Psoas muscle (tissue), 8 donors: ENCODE measurements around the gene DMD. TPM values are rescaled to one million over a fixed set of nuclear protein-coding genes. Genes with fewer than 3 reads are reported as not detected.

Source experiments
- ATAC-seq, 4 donors: fragments of 200-7000 bp; cut with Tn5 transposase; one replicate each; pipeline ENCODE4 v1.9.1; 2020; ENCODE audit warnings: moderate library complexity in 3 of 4, mild to moderate bottlenecking in 2 of 4
- DNase-seq, 2 donors: peaks; one replicate each; pipeline ENCODE4 v3.0.0-alpha.2; 2020
- H3K27ac ChIP-seq: fragments of 200-600 bp; one replicate; pipeline ENCODE4 v1.8.0; 2022
- H3K27me3 ChIP-seq, 3 donors: fragments of 200-600 bp in 1 of 3; one replicate each; pipeline versions ENCODE4 v1.6.1 to v1.8.0; 2013 to 2022; ENCODE audit warnings: low read length in 2 of 3, mild to moderate bottlenecking in 2 of 3, moderate library complexity in 1 of 3; ENCODE audit not compliant: insufficient read depth in 3 of 3
- H3K36me3 ChIP-seq, 2 donors: fragments of 200-600 bp in 1 of 2; one replicate each; pipeline versions ENCODE4 v1.6.1 to v1.8.0; 2013 to 2022; ENCODE audit warnings: low read depth in 1 of 2, mild to moderate bottlenecking in 1 of 2, moderate library complexity in 1 of 2; ENCODE audit not compliant: insufficient read depth in 1 of 2
- H3K4me1 ChIP-seq: fragments of 200-600 bp; one replicate; pipeline ENCODE4 v1.8.0; 2022
- H3K4me3 ChIP-seq: fragments of 200-600 bp; one replicate; pipeline ENCODE4 v1.8.0; 2022; ENCODE audit warnings: mild to moderate bottlenecking
- H3K9me3 ChIP-seq: fragments of 200-600 bp; one replicate; pipeline ENCODE4 v1.8.0; 2022
- WGBS, 3 donors: extraction: QIAGEN DNeasy Blood & Tissue Kit; methylation state at CpG; one replicate each; pipeline versions ENCODE4 v1.1.6 to v1.1.7; 2013; 5-methylcytosine and 5-hydroxymethylcytosine counted together
- intact Hi-C, 2 donors: fragments of 100-400 bp; cut with DNase I; formaldehyde crosslinking; loops; one replicate each; pipeline versions ENCODE4 v1.11.0 to v1.14.2; 2022
- polyA plus RNA-seq, 3 donors: library from polyadenylated mRNA; stranded (reverse); fragments of 200-250 nt; gene quantifications; one replicate each; pipeline ENCODE4 v1.2.3, GENCODE V29; 2013
- total RNA-seq, 4 donors: library from RNA; stranded (reverse); fragmentation: NEBNext Ultra II Directional in 2 of 4; extraction: Animal tissue kit (Norgen Biotek cat#: 25700) in 2 of 4; gene quantifications; one replicate each; pipeline versions ENCODE4 v1.2.1 to v1.2.4, GENCODE V29; 2021 to 2023
- TF ChIP-seq, protein P1 (sequence below): fragments of 200-600 bp; IDR thresholded peaks from one replicate; pipeline ENCODE4 v1.8.0; 2022; ENCODE audit warnings: antibody characterized with exemption
- donor health status: healthy with polysubstance abuse.
- donor health status: DM: no; HTN: no; CAD: no; lungs with moderate emphysema.
- donor health status: Bipolar disorder and iron deficiency.
- donor health status: healthy.
- donor health status: DM: yes; HTN: yes; CAD: no.
- donor health status: DM: no; HTN: no; CAD: no.
- donor health status: DM: no; HTN: no; CAD: no.
- donor health status: DM: yes; HTN: yes; CAD: no.

DMD gene
- total and polyA plus RNA-seq, 7 donors, result 6.8 to 170 (median 86.5) TPM

DNA sequence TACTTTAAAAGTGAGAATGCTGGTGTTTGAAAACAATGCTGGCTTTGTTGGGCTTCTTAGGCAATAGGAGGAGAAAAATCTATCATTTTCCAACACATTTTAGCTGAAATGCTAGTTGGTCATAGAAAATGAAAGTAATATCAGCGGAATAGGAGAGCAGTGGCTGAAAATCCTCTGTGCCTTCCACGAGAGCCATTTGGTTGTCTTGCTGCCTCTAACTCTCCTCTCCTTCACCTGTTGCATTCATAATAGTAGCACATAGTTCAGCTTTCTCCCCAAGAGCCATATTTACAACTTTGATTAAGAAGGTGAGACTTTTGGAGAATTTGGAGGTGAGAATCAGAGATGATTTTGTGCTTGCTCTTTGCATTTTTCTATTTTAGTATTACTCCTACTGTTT, 1290.1 kb downstream of the DMD start:
- Histone ChIP-seq H3K9me3 (no peaks in the 10 kb centered on the region), H3K27me3 (no peaks in the 10 kb centered on the region), H3K4me1 (no peaks in the 10 kb centered on the region), H3K36me3 (no peaks in the 10 kb centered on the region), H3K27ac (no peak overlapping the region), H3K4me3 (no peak overlapping the region)
- no peak for DNase-seq
- TF ChIP-seq, protein P1, sequence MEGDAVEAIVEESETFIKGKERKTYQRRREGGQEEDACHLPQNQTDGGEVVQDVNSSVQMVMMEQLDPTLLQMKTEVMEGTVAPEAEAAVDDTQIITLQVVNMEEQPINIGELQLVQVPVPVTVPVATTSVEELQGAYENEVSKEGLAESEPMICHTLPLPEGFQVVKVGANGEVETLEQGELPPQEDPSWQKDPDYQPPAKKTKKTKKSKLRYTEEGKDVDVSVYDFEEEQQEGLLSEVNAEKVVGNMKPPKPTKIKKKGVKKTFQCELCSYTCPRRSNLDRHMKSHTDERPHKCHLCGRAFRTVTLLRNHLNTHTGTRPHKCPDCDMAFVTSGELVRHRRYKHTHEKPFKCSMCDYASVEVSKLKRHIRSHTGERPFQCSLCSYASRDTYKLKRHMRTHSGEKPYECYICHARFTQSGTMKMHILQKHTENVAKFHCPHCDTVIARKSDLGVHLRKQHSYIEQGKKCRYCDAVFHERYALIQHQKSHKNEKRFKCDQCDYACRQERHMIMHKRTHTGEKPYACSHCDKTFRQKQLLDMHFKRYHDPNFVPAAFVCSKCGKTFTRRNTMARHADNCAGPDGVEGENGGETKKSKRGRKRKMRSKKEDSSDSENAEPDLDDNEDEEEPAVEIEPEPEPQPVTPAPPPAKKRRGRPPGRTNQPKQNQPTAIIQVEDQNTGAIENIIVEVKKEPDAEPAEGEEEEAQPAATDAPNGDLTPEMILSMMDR, result no peak
- intact Hi-C loops, result no loop called here
- ATAC-seq, result no peak
- 62 to 81% (median 66%) methylated on average over 2 of the region's 2 CpGs for WGBS, 3 donors

DNA sequence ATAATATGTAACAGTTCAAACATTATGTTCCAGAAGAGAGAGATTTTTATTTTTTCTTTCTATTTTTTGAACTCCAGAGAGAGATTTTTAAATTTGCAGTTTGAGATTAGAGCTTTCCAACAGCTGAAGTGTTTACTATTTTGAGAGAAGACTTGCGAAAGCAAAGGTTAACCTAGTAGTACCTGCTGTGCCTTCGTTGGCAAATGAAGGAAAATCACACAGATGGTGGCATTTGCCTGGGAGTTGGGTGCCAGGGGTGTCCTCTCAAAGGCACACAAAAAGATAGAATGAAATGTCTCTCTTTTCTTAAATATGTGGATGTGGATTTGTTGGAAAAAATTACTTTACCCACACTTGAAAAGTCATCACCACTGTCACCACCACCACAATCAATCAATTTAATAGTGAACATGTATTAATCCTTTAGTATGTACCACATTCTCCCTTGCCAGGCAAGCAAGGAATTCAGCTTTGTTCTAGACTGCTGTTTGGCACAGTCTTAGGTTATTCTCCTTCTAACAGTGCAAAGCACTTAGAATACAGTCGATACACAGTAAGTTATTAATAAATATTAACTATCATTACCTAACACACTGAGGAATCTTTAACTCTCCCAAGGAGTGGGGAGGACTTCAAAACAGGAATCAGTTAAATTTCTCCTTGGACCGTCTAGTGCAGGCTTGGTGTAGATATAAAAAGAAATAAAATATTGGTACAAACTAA, 1301.3 kb downstream of the DMD start:
- Histone ChIP-seq H3K27me3 (no peaks in the 10 kb centered on the region), H3K4me3 (no peak overlapping the region), H3K4me1 (peaks cover 3% of the 10 kb centered on the region), H3K27ac (peak overlapping the region; percentile 11), H3K36me3 (no peaks in the 10 kb centered on the region), H3K9me3 (peaks cover 5% of the 10 kb centered on the region)
- DNase-seq (no peak), ATAC-seq (peak in 3 of 4 donors; percentile 56 to 74 (median 63))
- intact Hi-C loops, result no loop called here
- TF ChIP-seq, protein P1, result no peak
- WGBS, 3 donors, result 29 to 43% (median 32%) methylated on average over 4 of the region's 4 CpGs

DNA sequence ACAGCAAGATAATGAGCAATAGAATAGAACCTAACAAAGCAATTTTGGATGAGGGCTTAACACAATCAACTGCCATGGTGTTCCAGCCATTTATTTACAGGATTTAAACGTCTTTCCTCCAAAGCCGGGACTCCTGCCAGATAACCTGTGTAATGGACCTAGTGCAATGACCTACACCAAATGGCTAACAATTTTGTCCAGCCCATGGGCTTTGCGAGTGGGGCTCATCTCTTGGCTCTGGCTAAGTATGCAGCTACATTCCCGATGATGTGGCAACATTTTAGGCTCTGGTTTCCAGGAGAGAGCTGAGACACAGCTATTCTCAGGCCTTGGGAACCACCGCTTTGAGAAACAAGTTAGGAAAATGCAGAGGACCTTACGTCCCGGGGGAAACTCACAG, 1317.2 kb downstream of the DMD start:
- Histone ChIP-seq H3K9me3 (peaks cover 2% of the 10 kb centered on the region), H3K4me3 (no peak overlapping the region), H3K27me3 (no peaks in the 10 kb centered on the region), H3K36me3 (no peaks in the 10 kb centered on the region), H3K27ac (no peak overlapping the region), H3K4me1 (no peaks in the 10 kb centered on the region)
- ATAC-seq, result peak in 3 of 4 donors; percentile 72 to 81 (median 77)
- no peak for DNase-seq
- intact Hi-C loops, result no loop called here
- WGBS, 3 donors, result 46 to 51% (median 50%) methylated on average over 7 of the region's 7 CpGs
- TF ChIP-seq, protein P1, result no peak

DNA sequence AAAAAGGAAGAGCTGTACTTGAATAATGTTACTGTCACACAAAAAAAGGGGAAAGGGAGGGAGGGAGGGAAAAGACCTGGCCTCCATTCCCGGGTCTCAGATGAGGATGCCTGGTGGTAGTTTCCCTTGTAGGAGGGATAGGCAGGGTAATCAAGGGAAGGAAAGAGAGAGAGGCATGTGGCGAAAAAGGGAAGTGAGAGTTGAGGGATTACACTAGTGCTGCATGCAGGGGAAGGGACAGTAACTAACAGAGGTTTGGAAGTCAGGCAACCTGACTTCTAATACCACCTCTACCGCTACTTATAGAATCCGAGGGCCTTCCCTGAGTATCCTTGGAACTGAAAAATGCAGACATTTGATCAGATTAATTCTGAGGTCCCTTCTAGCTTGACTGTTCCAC, 1317.8 kb downstream of the DMD start:
- ATAC-seq (no peak), DNase-seq (no peak)
- Histone ChIP-seq H3K4me1 (no peaks in the 10 kb centered on the region), H3K9me3 (peaks cover under 1% of the 10 kb centered on the region), H3K4me3 (no peak overlapping the region), H3K36me3 (no peaks in the 10 kb centered on the region), H3K27ac (no peak overlapping the region), H3K27me3 (no peaks in the 10 kb centered on the region)
- intact Hi-C loops, result no loop called here
- TF ChIP-seq, protein P1, result no peak
- 62 to 89% (median 85%) methylated on average over 4 of the region's 4 CpGs for WGBS, 3 donors

DNA sequence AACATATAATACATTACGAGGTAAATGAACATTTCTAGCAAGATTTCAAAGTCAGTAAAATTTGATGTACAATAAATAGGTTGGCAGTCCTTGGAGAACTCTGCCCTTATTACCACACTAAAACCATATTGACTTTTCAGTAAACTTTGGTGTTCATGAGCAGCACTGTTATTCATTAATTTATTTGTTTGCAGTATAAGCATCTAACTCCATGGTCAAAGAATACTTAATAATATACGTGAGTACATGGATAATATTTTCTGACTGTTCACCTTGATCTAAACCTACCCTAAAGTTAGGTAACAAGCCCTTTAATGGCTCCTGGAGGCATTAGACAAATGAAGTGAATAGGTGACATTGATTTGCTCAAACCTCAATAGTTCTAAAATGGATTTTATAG, 1322.3 kb downstream of the DMD start:
- WGBS, 3 donors, result 76 to 91% (median 83%) methylated on average over 2 of the region's 2 CpGs
- intact Hi-C loops, result no loop called here
- DNase-seq, result no peak

More for the DNA sequence above, 1322.3 kb downstream of the DMD start:
- Histone ChIP-seq H3K36me3 (no peaks in the 10 kb centered on the region), H3K27ac (no peak overlapping the region), H3K27me3 (no peaks in the 10 kb centered on the region), H3K4me1 (no peaks in the 10 kb centered on the region), H3K9me3 (no peaks in the 10 kb centered on the region), H3K4me3 (no peak overlapping the region)
- TF ChIP-seq, protein P1, result no peak
- no peak for ATAC-seq
